Body of pancreas (tissue), 4 donors: ENCODE results near the gene NAA38. TPM values are rescaled to one million over a fixed set of nuclear protein-coding genes. Genes with fewer than 3 reads are reported as not detected.

ENCODE experiments used
- ATAC-seq: fragments of 150-250 bp; one replicate; pipeline ENCODE4 v1.9.1; 2016
- DNase-seq, 4 donors: peaks; one replicate each; pipeline ENCODE4 v3.0.0-alpha.2; 2019
- H3K27ac ChIP-seq, 4 donors: fragments of 200-600 bp; sonication (generic); 1 replicate in 3 of 4; 2 replicates in 1 of 4; pipeline versions ENCODE4 v1.5.1 to v1.6.1; 2016 to 2019; ENCODE audit warnings: mild to moderate bottlenecking in 1 of 4, mixed read lengths in 1 of 4, moderate library complexity in 1 of 4
- H3K27me3 ChIP-seq, 2 donors: fragments of 200-600 bp; sonication (generic); one replicate each; pipeline ENCODE4 v1.6.0; 2016; ENCODE audit warnings: mild to moderate bottlenecking in 1 of 2
- H3K36me3 ChIP-seq, 2 donors: fragments of 200-600 bp; sonication (generic); replicated peaks in 1 of 2; 2 replicates each; pipeline ENCODE4 v1.5.1; 2016; ENCODE audit warnings: low read depth in 2 of 2; ENCODE audit not compliant: insufficient read depth in 1 of 2
- H3K4me1 ChIP-seq: fragments of 200-600 bp; sonication (generic); one replicate; pipeline ENCODE4 v1.6.0; 2016
- H3K4me3 ChIP-seq, 2 donors: fragments of 200-600 bp; sonication (generic); 1 replicate in 1 of 2; 2 replicates in 1 of 2; pipeline ENCODE4 v1.5.1; 2016 to 2019
- H3K9me3 ChIP-seq, 3 donors: fragments of 200-600 bp; sonication (generic); 1 replicate in 2 of 3; 2 replicates in 1 of 3; pipeline ENCODE4 v1.5.1; 2016
- CTCF ChIP-seq, 7 experiments: fragments of 450-650 bp in 4 of 7; fragments of 200-600 bp in 3 of 7; sonication (generic) in 3 of 7; IDR thresholded peaks; one replicate each; pipeline ENCODE4 v1.5.1; 2016 to 2019; ENCODE audit warnings: antibody characterized with exemption in 7 of 7
- POLR2A ChIP-seq, 3 donors: fragments of 450-650 bp; IDR thresholded peaks; one replicate each; pipeline ENCODE4 v1.6.1; 2016; ENCODE audit warnings: antibody characterized with exemption in 3 of 3, mild to moderate bottlenecking in 2 of 3
- WGBS, 2 donors: methylation state at CpG; one replicate each; pipeline ENCODE4 v1.1.5; 2017; 5-methylcytosine and 5-hydroxymethylcytosine counted together
- intact Hi-C: fragments of 100-400 bp; cut with DNase I; formaldehyde crosslinking; loops from one replicate; pipeline ENCODE4 v1.15.1; 2023
- total RNA-seq, 2 donors: library from RNA; depleted of rRNA; stranded (reverse); fragments of >200 nt; gene quantifications; one replicate each; pipeline ENCODE4 v1.1.0, GENCODE V29; 2016

The NAA38 gene
- total RNA-seq, 2 donors from 2014 or later, result 25.7 to 50.1 TPM

GRCh38 chr17:7839190-7839875 lies 18.0 kb downstream of the NAA38 start:
- 58 to 62% methylated on average over 6 of the region's 6 CpGs for WGBS, 2 donors
- intact Hi-C loops, result no loop called here
- no peaks in the 10 kb centered on the region for H3K9me3 ChIP-seq
- ATAC-seq (no peak), DNase-seq (no peak)
- H3K27me3 ChIP-seq, result no peaks in the 10 kb centered on the region
- H3K4me3 ChIP-seq, result no peak overlapping the region
- no peaks in the 10 kb centered on the region for H3K36me3 ChIP-seq
- H3K4me1 ChIP-seq, result peaks cover 51% of the 10 kb centered on the region
- no peak for TF ChIP-seq POLR2A (IDR thresholded peaks at IDR 0.05)
- no peak for TF ChIP-seq CTCF (IDR thresholded peaks at IDR 0.05)
- peak overlapping the region in 3 of 4 donors; percentile 99 to 100 (median 100) for H3K27ac ChIP-seq

GRCh38 chr17:7838090-7839075 lies 19.0 kb downstream of the NAA38 start:
- WGBS, 2 donors, result 16 to 18% methylated on average over 8 to 10 of the region's 12 CpGs
- ATAC-seq (no peak), DNase-seq (peak; percentile 57 to 73 (median 70))
- no peak for TF ChIP-seq CTCF (IDR thresholded peaks at IDR 0.05)
- TF ChIP-seq POLR2A (IDR thresholded peaks at IDR 0.05), result no peak
- Histone ChIP-seq H3K27me3 (no peaks in the 10 kb centered on the region), H3K4me3 (no peak overlapping the region), H3K9me3 (no peaks in the 10 kb centered on the region), H3K27ac (peak overlapping the region; percentile 26 to 100 (median 100)), H3K4me1 (peaks cover 55% of the 10 kb centered on the region), H3K36me3 (no peaks in the 10 kb centered on the region)
- intact Hi-C loops, result no loop called here

GRCh38 chr17:7837408-7838088 lies 19.8 kb downstream of the NAA38 start:
- ATAC-seq (no peak), DNase-seq (no peak)
- no peak overlapping the region for H3K4me3 ChIP-seq
- peak overlapping the region; percentile 97 to 100 (median 100) for H3K27ac ChIP-seq
- intact Hi-C loops, result no loop called here
- no peaks in the 10 kb centered on the region for H3K27me3 ChIP-seq
- H3K9me3 ChIP-seq, result no peaks in the 10 kb centered on the region
- TF ChIP-seq CTCF (IDR thresholded peaks at IDR 0.05) (no peak), POLR2A (IDR thresholded peaks at IDR 0.05) (no peak)
- peaks cover 51% of the 10 kb centered on the region for H3K4me1 ChIP-seq
- WGBS, 2 donors, result 3 to 4% methylated on average over 8 of the region's 8 CpGs
- no peaks in the 10 kb centered on the region for H3K36me3 ChIP-seq

- peak overlapping the region; percentile 13 to 68 for H3K4me3 ChIP-seq
- H3K4me1 ChIP-seq, result peaks cover 47% of the 10 kb centered on the region
- no peaks in the 10 kb centered on the region for H3K27me3 ChIP-seq
- WGBS, 2 donors, result 0 to 1% methylated on average over 19 of the region's 19 CpGs
- no peaks in the 10 kb centered on the region for H3K9me3 ChIP-seq
- TF ChIP-seq POLR2A (IDR thresholded peaks at IDR 0.05) (no peak), CTCF (IDR thresholded peaks at IDR 0.05) (peak in 1 of 7 experiments; percentile 34)
- intact Hi-C loops, result no loop called here
- H3K36me3 ChIP-seq, result no peaks in the 10 kb centered on the region
- peak overlapping the region; percentile 97 to 100 (median 100) for H3K27ac ChIP-seq
- ATAC-seq (peak; percentile 57), DNase-seq (peak; percentile 98 to 99 (median 99))
These were observed 20.6 kb downstream of the NAA38 start for GRCh38 chr17:7836596-7837407.
